Ramos (cell line): ENCODE measurements around the gene TFF2.

Experiments used
- in situ Hi-C: fragments of 300-500 bp; cut with MboI; formaldehyde crosslinking; loops from one replicate; pipeline ENCODE4 v1.14.3; 2022; ENCODE audit warnings: low sequenced_read_pairs; ENCODE audit not compliant: unreplicated experiment

Gene TFF2

GRCh38 chr21:42299324-42300044, 51.3 kb downstream of the TFF2 start:
- in situ Hi-C loops: loop anchor here (25.0 kb wide), 2 partner anchors 538 to 687 kb away; no protein-coding TSS in a partner anchor

DNA sequence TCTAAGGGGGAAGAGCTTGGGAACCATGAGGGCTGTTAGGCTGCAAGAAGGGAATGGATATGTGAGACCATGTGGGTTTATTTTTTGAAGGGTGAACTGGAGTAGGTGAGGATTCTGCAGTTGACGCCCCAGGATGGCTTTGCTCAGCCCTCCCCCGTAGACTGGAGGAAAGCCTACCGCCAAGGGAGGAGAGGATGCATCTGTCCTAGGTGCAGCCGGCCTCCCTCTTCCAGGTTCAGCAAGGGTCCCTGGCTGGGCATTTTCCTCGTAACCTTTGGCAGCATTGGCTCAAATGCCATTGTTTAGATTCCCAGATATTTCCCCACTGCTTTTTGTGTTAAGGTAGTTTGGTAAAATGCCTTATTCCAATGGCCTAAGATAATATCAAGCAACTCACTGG, 52.1 kb downstream of the TFF2 start:
- in situ Hi-C loops: loop anchor here (25.0 kb wide), 1 partner anchor 686 kb away; no protein-coding TSS in a partner anchor

DNA sequence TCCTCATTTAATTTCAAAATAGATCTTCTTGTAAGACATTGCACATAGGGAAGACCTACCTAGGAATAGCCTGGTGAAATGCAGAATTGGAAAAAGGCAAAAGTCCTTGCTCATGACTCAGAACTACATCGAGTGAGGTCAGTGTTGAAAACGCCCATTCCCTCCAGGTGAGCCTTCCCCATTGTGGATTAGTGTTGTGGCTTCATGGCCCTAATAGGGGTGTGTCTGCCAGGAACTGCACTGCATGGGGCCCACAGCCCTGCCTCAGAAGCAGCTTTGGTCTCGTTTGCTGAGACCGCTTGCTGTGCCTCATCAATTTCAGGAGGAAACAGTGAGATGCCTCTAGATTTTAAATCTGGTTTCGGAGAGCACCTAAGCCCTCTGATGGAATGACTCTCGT, 52.6 kb downstream of the TFF2 start:
- in situ Hi-C loops: loop anchor here (25.0 kb wide), 1 partner anchor 686 kb away; no protein-coding TSS in a partner anchor

- in situ Hi-C loops: loop anchor here (25.0 kb wide), 1 partner anchor 685 kb away; no protein-coding TSS in a partner anchor
Measured at GRCh38 chr21:42297377-42297776, 53.4 kb downstream of the TFF2 start.

GRCh38 chr21:42296501-42296900, 54.3 kb downstream of the TFF2 start:
- in situ Hi-C loops: loop anchor here (25.0 kb wide), 1 partner anchor 684 kb away; no protein-coding TSS in a partner anchor
